ENCODE data around the gene SETD7. TPM values are rescaled to one million over a fixed set of nuclear protein-coding genes. Genes with fewer than 3 reads are reported as not detected.
A peak's percentile ranks its signal among the peaks of the same experiment; 100 is the strongest.
"Not testable (repeated sequence)": the region's sequence is repeated elsewhere in the genome, so short reads cannot be mapped to it uniquely, and the experiment has no call there.

Gene SETD7
- polyA plus RNA-seq, 5 donors: 14.8 to 20.5 (median 18.5) TPM

DNA sequence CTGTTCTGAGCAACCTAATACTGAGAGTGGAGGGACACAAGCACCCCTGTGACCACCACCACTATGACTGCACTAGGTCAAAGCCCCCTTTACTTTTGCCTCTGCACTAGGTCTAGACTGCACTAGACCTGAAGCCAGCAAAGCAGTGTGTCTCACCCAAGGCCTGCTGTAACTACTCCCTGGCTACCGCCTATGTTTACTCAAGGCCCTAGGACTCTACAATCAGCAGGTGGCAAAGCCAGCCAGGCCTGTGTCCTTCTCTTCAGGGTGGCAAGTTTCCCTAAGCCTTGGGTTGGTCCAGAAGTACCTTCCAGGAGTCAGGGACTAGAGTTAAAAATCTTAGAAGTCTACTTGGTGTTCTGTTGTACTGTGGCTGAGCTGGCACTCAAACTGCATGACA is 86.2 kb downstream of the SETD7 start:
- DNase-seq: no peak

DNA sequence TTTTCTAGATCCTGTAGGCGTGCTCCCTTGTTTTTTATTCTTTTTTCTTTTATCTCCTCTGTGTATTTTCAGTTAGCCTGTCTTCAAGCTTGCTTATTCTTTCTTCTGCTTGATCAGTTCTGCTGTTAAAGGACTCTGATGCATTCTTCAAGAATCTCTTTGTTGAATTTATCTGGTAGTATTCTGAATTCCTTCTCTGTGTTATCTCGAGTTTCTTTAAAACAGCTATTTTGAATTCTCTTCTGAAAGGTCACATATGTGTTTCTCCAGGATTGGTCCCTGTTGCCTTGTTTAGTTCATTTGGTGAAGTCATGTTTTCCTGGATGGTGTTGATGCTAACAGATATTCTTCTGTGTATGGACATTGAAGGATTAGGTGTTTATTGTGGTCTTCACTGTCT is 86.8 kb downstream of the SETD7 start:
- DNase-seq: no peak

DNA sequence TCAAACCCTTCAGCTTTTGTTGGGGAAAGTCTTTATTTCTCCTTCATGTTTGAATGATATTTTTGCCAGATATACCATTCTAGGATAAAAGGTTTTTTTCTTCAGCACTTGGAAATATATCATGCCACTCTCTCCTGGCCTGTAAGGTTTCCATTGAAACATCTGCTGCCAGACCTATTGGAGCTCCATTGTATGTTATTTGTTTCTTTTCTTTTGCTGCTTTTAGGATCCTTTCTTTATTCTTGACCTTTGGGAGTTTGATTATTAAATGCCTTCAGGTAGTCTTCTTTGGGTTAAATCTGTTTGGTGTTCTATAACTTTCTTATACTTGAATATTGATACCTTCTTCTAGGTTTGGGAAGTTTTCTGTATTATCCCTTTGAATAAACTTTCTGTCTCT is 87.3 kb downstream of the SETD7 start:
- DNase-seq: not testable (repeated sequence)

DNA sequence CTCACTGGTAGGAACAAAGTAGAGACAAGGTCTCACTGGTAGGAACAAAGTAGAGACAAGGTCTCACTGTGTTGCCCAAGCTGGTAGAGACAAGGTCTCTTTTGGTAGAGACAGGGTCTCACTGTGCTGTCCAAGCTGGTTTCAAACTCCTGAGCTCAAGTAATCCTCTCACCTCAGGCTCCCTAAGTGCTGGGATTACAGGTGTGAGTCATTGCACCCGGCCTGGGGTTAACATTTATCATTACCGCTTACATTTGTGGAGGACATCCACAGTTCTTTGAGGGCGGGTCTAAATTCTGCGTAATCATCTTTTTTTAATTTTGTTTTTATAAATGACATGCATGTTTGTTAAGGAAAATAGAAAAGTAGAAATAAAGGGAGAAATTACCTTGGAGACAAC is 90.1 kb downstream of the SETD7 start:
- DNase-seq: no peak

DNA sequence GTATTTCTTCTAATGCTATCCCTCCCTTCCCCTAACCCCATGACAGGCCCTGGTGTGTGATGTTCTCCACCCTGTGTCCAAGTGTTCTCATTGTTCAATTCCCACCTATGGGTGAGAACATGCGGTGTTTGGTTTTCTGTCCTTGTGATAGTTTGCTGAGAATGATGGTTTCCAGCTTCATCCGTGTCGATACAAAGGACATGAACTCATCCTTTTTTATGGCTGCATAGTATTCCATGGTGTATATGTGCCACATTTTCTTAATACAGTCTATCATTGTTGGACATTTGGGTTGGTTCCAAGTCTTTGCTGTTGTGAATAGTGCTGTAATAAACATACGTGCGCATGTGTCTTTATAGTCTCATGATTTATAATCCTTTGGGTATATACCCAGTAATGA is 91.5 kb downstream of the SETD7 start:
- not testable (repeated sequence) for DNase-seq

DNA sequence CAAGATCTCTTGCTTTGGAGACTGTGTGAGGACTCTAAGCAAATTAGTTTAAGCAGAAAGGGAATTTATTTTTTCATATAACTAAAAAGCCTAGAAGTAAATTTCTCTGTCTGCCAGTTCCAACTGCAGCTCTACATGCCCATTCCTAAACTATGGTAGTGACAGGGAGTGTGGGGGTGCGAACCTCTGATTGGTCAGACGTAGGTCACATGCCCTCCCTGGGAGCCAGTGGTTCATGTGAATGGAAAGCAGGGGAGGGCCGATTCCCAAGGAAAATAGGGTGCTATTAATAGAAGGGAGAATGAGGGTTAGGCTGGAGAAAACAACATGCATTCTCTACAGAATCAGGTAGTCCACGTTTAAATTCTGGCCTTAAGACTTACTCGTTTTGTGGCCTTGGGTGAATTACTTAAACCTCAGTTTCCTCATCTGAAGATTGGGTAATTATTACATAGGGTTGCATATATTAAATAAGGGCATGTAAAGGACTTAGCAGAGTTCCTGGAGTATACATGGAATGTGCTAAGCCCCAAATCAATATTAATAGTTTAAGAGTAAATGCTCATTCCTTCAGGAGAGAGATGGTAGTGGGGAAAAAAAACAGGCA is 94.9 kb downstream of the SETD7 start:
- DNase-seq: no peak

DNA sequence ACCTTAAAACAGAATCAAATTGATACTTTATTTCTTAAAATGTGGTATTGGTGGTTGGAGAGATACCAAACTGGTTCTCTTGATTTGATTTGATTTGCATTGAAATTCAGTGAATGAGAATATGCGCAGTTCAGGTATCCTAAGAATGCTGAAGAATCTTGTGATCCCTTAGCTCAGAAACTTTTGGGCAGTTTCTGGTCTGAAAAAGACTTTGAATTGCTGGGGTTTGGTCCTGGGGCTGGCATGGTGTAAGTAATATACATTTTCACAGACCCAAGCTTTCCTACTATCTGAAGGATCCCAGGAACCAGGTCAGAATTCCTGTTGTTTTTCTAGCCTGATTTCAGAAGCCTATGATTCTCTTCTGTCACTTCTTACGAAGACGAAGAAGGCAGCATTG is 95.5 kb downstream of the SETD7 start:
- DNase-seq: no peak

DNA sequence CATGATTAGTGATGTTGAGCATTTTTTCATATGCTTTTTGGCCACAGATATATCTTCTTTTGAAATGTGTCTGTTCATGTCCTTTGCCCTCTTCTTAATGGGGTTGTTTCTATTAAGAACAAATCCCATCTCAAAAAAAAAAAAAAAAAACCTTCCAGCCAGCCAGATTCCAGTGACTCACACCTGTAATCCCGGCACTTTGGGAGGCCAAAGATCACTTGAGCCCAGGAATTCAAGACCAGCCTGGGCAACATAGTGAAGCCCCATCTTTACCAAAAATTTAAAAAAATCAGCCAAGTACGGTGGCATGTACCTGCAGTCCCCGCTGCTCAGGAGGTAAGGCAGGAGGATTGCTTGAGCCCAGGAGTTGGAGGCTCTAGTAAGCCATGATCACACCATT is 97.0 kb downstream of the SETD7 start:
- no peak for DNase-seq

DNA sequence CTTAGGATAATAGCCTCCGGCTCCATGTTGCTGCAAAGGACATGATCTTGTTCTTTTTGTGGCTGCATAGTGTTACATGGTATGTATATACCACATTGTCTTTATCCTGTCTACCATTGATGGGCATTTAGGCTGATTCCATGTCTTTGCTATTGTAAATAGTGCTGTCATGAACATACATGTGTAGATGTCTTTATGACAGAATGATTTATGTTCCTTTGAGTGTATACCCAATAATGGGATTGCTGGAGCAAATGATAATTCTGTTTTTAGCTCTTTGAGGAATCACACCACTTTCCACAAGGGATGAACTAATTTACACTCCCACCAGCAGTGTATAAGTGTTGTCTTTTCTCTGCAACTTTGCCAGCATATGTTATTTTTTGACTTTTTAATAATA is 97.5 kb downstream of the SETD7 start:
- DNase-seq: no peak

DNA sequence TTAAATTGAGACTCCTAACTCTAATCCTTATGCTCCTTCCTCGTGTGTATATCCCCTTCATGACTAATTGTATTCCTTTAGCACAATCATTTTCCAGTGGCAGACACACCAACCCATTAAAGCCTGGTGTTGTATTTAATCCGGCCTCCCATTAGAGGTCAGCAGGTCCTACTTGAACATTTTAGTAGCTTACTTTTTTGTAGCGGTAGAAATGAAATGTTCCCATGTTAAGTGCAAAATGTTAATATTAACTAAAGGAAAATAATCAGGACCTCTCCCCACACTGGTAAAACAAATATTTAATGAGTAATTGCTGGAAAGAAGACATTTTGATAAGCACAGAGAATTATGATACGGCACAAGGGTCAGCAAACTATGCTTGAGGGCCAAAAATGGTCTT is 98.7 kb downstream of the SETD7 start:
- DNase-seq: no peak

DNA sequence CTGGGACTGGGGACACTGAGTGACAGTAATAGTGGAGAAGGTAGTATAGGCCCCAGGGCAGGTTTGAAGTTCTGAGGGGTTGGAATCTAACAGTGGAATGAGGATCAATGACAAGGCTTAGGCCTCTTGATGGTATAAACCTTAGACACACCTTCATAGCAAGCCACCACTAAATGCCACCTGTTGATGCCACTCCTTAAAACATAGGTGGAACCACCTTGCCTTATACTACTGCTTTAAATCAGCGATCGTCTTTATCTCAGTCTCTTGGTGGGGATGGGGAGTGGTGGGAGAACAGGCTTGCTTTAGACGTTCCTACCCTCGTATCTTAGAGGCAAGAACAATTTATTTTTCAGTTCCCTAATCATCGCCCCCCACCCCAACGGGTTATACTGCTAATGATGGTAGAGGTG is 100.9 kb downstream of the SETD7 start:
- no peak for DNase-seq

DNA sequence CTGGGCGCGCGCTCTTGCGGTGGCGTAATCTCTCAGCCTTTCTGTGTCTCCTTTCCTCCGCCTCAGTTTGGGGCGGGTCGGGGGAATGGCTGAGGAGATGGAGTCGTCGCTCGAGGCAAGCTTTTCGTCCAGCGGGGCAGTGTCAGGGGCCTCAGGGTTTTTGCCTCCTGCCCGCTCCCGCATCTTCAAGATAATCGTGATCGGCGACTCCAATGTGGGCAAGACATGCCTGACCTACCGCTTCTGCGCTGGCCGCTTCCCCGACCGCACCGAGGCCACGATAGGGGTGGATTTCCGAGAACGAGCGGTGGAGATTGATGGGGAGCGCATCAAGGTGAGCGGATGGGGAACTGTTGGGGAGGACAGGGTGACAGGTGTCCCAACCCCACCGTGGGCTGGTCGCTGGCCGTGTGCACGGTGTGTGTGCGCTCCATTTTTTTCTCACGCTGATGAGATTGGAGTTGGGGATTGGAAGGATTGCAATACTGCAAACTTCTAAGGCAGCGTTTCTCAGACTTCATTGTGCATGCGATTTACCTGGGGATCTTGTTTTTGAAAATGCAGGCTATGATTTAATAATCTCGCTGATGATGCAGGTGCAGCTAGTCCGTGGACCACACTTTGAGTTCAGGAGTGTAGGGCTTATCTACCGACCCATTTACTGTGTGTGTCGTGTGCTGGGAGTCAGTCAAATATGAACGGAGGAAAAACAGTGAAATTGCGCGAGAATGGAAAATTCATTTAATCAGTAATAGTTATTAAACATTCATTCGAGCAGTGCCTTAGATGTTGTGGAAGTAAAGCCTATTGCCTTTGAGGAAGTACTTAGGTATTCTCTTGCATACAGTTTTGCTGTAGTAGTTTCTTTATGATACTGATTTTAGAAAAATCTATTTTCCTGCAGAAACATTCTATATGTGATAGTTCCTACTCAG is 101.6 kb downstream of the SETD7 start, which contains the start of gene RAB33B:
TSS of gene RAB33B (plus strand) at position 11 of the 935 bp plus-strand sequence. CDS start at position 86, 75 bp downstream.
- DNase-seq: no peak

DNA sequence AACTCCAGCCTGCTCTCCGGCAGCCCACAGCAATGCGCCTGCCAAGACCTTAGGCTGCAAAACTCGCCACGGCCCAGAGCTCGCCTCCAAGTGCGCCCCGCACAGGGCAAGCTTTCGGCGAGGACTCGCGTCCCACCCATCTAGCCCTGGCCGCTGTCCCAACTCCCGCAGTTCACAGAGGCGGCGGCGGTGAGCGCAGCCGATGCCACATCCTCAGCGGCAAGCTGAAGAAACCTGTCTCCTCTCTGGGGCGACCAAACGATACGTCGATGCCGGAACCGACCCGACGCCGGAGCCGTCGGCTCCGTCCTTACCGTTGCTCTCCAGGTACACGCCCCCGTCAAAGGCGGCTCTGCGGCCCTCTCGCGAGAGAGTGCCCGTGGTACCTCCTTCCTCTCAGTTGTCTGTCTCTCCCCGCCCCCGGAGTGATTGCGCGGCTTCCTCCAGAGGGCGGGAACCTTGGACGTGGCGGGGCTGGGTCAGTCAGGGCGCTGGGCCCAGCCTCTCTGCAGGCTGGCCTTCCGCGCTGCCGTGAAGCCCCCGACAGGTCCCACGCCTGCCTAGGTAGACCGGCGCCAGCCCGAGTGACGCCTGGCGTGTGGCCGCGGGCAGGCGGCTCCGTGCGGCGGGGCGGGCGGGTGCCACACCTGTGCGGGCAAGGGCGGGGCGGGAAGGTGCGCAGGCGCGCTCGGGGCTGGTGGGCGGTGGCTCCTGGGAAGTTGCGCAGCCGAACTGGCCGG is 102.5 kb downstream of the SETD7 start:
- peak; percentile 97 for DNase-seq

DNA sequence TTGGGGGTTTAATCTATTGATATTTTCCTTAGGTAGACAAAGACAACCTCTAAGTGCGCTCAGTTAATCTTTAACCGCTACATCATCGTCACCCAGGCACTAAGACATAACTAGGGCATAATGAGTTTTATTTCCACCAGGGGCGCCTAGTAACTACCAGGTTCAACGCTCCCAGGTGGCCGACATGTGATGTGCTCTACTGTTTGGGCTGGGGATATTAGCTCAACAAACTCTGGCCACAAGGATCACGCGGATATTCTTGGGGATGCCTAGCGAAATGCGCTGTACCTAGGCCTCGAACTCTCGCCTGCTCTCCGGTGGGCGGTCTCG is 103.0 kb downstream of the SETD7 start:
- no peak for DNase-seq

DNA sequence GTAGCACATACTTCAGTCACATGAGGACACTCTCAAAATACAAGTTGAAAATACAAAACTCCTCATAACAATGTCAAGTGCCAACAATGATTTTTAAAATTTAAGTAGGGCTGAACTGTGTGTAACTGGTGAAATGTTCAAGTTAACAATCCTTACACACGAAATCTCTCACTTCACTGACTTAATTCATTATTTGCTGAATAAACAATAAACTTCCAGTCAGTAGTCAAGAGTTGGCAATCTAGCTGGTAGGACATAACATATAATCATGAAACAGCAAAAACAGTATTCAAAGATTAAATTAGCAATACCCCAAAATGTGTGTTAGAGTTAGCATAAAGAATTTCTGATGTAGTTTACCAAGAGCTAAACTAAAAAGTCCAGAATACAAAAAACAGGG is 104.0 kb downstream of the SETD7 start:
- DNase-seq: no peak

DNA sequence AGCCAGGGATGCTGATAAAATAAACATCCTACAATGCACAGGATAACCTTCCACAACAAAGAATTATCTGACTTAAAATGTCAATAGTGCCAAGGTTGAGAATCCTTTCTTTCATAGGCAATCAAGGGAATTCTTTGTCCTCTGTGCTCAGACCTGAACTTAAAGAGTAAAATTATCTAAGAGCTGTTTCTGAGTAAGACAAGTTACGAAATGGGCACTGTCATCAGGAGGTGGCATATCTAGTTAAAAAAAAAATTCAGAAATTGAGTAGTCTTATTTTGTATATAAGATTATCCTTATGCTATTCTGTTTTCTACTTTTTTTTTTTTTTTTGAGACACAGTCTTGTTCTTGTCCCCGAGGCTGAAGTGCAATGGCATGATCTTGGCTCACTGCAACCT is 105.4 kb downstream of the SETD7 start:
- no peak for DNase-seq

DNA sequence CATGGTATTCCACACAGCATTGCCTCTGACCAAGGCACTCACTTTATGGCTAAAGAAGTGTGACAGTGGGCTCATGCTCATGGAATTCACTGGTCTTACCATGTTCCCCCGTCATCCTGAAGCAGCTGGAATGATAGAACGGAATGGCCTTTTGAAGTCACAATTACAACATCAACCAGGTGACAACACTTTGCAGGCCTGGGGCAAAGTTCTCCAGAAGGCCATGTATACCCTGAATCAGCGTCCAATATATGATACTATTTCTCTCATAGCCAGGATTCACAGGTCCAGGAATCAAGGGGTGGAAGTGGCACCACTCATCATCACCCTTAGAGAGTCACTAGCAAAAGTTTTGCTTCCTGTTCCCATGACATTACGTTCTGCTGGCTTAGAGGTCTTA is 108.9 kb downstream of the SETD7 start:
- not testable (repeated sequence) for DNase-seq

Other genes starting within 250 kb of the SETD7 start
- gene RAB33B, start 102.1 kb downstream of the SETD7 start, polyA plus RNA-seq (ENCODE audit: insufficient read depth in 1 of 5, insufficient read length in 5 of 5, low replicate concordance in 1 of 5): 10 to 100 TPM in 3 of 5 donors, 1 to 10 TPM in 2; 9.6 to 14.1 (median 10.4) TPM
- 10 to 100 TPM; 42.2 to 51.5 (median 47.3) TPM for gene MGST2, start 109.6 kb upstream of the SETD7 start, polyA plus RNA-seq (ENCODE audit: insufficient read depth in 1 of 5, insufficient read length in 5 of 5, low replicate concordance in 1 of 5)

Measured in right lung (tissue), 5 donors.